AG09309 (cell line): ENCODE data around the gene ADGRB3.

Experiments used
- DNase-seq: peaks from one replicate; pipeline ENCODE4 v3.0.0-alpha.2; 2010; ENCODE audit warnings: low read depth
- H3K4me3 ChIP-seq: 2 replicates; pipeline ENCODE4 v1.5.1; 2011; ENCODE audit warnings: mild to moderate bottlenecking, low read depth, low read length, moderate library complexity; ENCODE audit not compliant: control insufficient read depth
- CTCF ChIP-seq: IDR thresholded peaks from 2 replicates; pipeline ENCODE4 v1.5.1; 2011; ENCODE audit warnings: mild to moderate bottlenecking, low read depth, low read length, inconsistent platforms; ENCODE audit not compliant: insufficient read depth, control insufficient read depth; ENCODE audit errors: missing control alignments

The ADGRB3 gene

GRCh38 chr6:69303382-69303781 is 668.3 kb downstream of the ADGRB3 start:
- DNase-seq = no peak
- H3K4me3 ChIP-seq = no peak overlapping the region
- TF ChIP-seq CTCF = no peak

GRCh38 chr6:69305456-69305855 is 670.4 kb downstream of the ADGRB3 start:
- no peak for TF ChIP-seq CTCF
- H3K4me3 ChIP-seq = no peak overlapping the region
- no peak for DNase-seq

GRCh38 chr6:69308584-69308983 is 673.5 kb downstream of the ADGRB3 start:
- no peak for DNase-seq
- no peak overlapping the region for H3K4me3 ChIP-seq
- no peak for TF ChIP-seq CTCF

GRCh38 chr6:69311888-69312287 is 676.8 kb downstream of the ADGRB3 start:
- no peak overlapping the region for H3K4me3 ChIP-seq
- DNase-seq = no peak
- TF ChIP-seq CTCF = no peak

GRCh38 chr6:69314001-69314400 is 678.9 kb downstream of the ADGRB3 start:
- H3K4me3 ChIP-seq = no peak overlapping the region
- no peak for DNase-seq
- no peak for TF ChIP-seq CTCF

GRCh38 chr6:69314531-69314930 is 679.4 kb downstream of the ADGRB3 start:
- no peak overlapping the region for H3K4me3 ChIP-seq
- no peak for TF ChIP-seq CTCF
- no peak for DNase-seq

GRCh38 chr6:69331886-69332285 is 696.8 kb downstream of the ADGRB3 start:
- TF ChIP-seq CTCF = no peak
- no peak overlapping the region for H3K4me3 ChIP-seq
- no peak for DNase-seq
